GM21717 (cell line): ENCODE data around the gene GHRL.

Source experiments
- ATAC-seq: cut with Tn5 transposase; IDR thresholded peaks from one replicate; pipeline ENCODE4 v1.9.1; 2021; ENCODE audit warnings: mild to moderate bottlenecking, moderate library complexity; ENCODE audit not compliant: unreplicated experiment

GHRL gene

GRCh38 chr3:10248184-10248983 lies 44.4 kb downstream of the GHRL start, which contains the start of gene TATDN2:
Gene TATDN2 (plus strand): TSS chr3:10248459. CDS start chr3:10249201, 742 bp downstream.
- peak; percentile 96 for ATAC-seq

DNA sequence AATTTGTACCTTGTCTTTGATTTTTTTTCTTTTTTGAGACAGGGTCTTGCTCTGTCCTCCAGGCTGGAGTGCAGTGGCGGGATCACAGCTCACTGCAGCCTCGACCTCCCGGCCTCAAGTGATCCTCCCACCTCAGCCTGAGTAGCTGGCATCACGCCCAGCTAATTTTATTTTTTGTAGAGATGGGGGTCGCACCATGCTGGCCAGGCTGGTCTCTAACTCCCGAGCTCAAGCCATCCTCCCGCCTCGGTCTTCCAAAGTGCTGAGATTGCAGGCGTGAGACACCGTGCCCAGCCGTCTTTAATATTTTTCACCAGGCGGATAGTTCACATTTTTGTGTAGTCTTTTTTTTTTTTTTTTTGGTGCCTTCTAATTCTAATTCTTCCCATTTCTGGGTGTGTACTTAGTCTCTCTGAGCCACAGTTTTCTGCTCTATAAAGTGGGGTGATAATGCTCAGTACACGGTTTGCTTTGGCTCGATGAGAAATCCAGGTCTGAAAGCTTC lies 45.0 kb downstream of the GHRL start:
- ATAC-seq: no peak

DNA sequence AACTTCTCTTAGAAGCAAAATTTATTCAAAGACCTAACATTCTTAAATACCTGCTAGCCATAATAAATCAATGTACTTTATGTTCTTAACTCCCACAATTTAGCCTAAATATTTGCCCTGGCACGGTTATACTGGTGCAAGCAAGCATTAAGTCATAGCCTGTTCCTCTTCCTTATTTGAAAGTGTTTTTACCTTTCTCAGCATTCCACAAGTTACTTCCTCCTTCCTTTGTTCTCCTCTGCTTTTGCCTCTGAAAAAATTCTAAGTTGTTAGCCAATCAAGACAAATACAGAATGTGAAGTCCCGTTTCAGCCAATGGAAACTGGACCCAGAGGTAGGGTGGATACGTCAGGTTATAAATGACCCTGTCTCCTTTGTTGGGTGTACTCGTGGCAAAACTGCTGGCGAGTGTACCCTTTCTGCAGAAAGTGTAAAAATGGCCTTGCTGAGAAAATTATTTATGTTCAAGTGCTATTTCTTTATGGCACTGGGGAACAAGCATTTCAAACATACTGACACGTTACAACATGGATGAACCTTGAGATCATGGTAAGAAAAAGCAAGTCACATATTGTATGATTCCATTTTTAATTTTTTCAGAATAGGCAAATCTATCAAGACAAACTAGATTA lies 47.5 kb downstream of the GHRL start:
- no peak for ATAC-seq

GRCh38 chr3:10244009-10244408 lies 48.7 kb downstream of the GHRL start:
- ATAC-seq: no peak

DNA sequence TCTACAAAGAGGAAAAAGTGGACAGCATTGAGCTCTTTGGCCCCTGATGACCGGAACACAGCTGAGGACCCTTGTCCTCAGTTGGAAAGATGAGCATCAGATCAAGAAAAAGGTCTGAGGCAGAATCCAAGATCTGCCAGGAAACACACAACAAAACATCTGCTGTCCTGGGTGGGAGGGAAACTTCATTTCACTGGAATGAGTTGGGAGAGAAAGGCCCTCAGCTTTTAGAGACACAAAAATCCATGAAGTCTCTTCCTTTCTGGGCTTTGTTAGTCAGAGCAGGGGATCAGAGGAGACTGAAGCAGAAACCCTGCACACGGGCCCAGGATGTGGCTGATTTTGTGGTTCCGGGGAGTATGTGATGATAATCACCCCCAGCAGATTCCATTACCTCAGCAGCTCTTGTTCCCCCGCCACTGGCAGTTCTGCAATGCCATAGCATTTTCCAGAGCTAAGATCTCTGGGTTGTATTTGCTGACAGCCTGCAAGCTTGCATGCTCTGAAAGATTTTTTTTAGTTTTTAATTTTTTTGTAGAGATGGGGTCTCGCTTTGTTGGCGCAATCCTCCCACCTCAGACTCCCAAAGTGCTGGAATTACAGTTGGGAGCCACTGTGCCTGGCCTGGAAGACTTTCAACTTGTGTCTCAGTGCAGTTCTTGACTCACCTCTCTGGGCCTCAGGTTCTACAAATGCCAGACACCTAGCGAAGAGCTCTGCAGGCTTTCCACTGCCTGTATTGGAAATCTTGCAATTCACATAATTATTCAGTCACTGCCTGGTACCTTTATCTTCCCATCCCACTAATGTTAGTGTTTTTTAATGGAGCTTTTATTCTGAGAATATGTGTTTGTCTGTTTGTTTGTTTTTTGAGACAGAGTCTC lies 50.3 kb downstream of the GHRL start:
- no peak for ATAC-seq

- no peak for ATAC-seq
These were observed 51.9 kb downstream of the GHRL start for GRCh38 chr3:10240799-10241198.

DNA sequence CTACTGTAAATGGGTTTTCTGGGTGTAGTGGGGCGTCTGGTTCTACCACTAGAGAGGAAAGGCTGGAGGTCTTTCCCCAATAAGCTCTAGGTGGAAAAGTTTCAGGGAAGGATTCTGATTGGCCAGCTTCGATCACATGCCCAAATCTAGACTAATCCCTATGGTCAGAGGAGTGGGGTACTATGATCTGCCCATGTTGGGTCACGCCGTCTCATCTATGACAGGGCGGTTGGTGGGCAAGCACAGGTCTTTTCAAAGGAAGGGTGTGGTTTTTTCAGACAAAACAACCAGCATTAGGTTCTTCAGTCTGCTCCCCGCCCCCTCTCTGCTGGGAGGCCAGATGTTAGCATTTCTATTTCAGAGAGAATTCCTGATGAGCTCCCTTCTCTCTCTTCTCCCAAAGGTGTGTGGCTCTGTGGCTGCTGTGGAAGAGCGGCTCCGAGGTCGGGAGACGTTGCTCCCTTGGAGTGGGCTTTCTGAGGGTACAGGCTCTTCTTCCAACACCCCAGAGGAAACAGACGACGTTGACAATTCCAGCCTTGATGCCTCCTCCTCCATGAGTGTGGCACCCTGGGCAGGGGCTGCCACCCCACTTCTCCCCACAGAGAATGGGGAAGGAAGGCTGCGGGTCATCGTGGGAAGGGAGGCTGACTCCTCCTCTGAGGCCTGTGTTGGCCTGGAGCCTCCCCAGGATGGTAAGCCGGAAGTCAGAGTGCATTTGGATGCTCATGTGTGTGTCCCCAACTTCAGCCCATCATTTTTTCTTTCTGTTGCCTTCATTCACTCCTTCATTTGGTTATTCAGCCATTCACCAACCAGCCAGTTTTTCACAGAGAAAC lies 54.2 kb downstream of the GHRL start:
- ATAC-seq: no peak
